ENCODE results near the gene SLC8A1. TPM values are rescaled to one million over a fixed set of nuclear protein-coding genes. Genes with fewer than 3 reads are reported as not detected.

The SLC8A1 gene
- total RNA-seq, 2 donors from 2014 or later: 0.66 to 7.8 TPM

- 70 to 74% methylated on average over 8 of the region's 8 CpGs for WGBS, 2 donors
- H3K27ac ChIP-seq: no peak overlapping the region
- intact Hi-C loops (cut with DNase I): no loop called here
These were observed 147.6 kb downstream of the SLC8A1 start for GRCh38 chr2:40304340-40304739.

GRCh38 chr2:40303746-40304145 lies 148.1 kb downstream of the SLC8A1 start:
- intact Hi-C loops (cut with DNase I): no loop called here
- H3K4me1 ChIP-seq: peaks cover 8% of the 10 kb centered on the region
- ATAC-seq (no peak), DNase-seq (no peak)
- TF ChIP-seq CTCF (IDR thresholded peaks at IDR 0.05) (no peak), POLR2A (IDR thresholded peaks at IDR 0.05) (no peak)
- H3K27me3 ChIP-seq: no peaks in the 10 kb centered on the region
- H3K27ac ChIP-seq: no peak overlapping the region
- H3K4me3 ChIP-seq: no peak overlapping the region
- H3K9me3 ChIP-seq: no peaks in the 10 kb centered on the region
- 35 to 46% methylated on average over 4 of the region's 4 CpGs for WGBS, 2 donors
- H3K36me3 ChIP-seq (replicated peaks in 1 of 2; ENCODE audit: insufficient read depth in 1 of 2, low read depth in 2 of 2): no peaks in the 10 kb centered on the region

More at GRCh38 chr2:40304340-40304739, 147.6 kb downstream of the SLC8A1 start:
- H3K27me3 ChIP-seq: no peaks in the 10 kb centered on the region
- no peak for DNase-seq
- no peak overlapping the region for H3K4me3 ChIP-seq
- no peaks in the 10 kb centered on the region for H3K36me3 ChIP-seq (replicated peaks in 1 of 2; ENCODE audit: insufficient read depth in 1 of 2, low read depth in 2 of 2)
- peaks cover 8% of the 10 kb centered on the region for H3K4me1 ChIP-seq
- ATAC-seq: no peak
- no peak for TF ChIP-seq POLR2A (IDR thresholded peaks at IDR 0.05)
- no peak for TF ChIP-seq CTCF (IDR thresholded peaks at IDR 0.05)
- no peaks in the 10 kb centered on the region for H3K9me3 ChIP-seq

GRCh38 chr2:40302751-40303325 lies 149.1 kb downstream of the SLC8A1 start:
- WGBS, 2 donors: 86 to 92% methylated on average over 2 of the region's 2 CpGs
- ATAC-seq: no peak
- Histone ChIP-seq H3K27me3 (no peaks in the 10 kb centered on the region), H3K36me3 (replicated peaks in 1 of 2; ENCODE audit: insufficient read depth in 1 of 2, low read depth in 2 of 2) (no peaks in the 10 kb centered on the region), H3K4me3 (no peak overlapping the region), H3K9me3 (no peaks in the 10 kb centered on the region), H3K27ac (no peak overlapping the region), H3K4me1 (peaks cover 8% of the 10 kb centered on the region)
- TF ChIP-seq POLR2A (IDR thresholded peaks at IDR 0.05): no peak
- intact Hi-C loops (cut with DNase I): no loop called here
- no peak for DNase-seq

- 61 to 70% methylated on average over 6 of the region's 6 CpGs for WGBS, 2 donors
These were observed 151.5 kb downstream of the SLC8A1 start for GRCh38 chr2:40300391-40300790.

GRCh38 chr2:40299781-40300180 lies 152.1 kb downstream of the SLC8A1 start:
- TF ChIP-seq POLR2A (IDR thresholded peaks at IDR 0.05) (no peak), CTCF (IDR thresholded peaks at IDR 0.05) (no peak)
- Histone ChIP-seq H3K27ac (no peak overlapping the region), H3K36me3 (replicated peaks in 1 of 2; ENCODE audit: insufficient read depth in 1 of 2, low read depth in 2 of 2) (no peaks in the 10 kb centered on the region), H3K4me3 (no peak overlapping the region), H3K9me3 (no peaks in the 10 kb centered on the region), H3K27me3 (no peaks in the 10 kb centered on the region), H3K4me1 (no peaks in the 10 kb centered on the region)
- intact Hi-C loops (cut with DNase I): no loop called here
- ATAC-seq (no peak), DNase-seq (no peak)
- WGBS, 2 donors: 67 to 75% methylated on average over 2 of the region's 2 CpGs

More at GRCh38 chr2:40300391-40300790, 151.5 kb downstream of the SLC8A1 start:
- H3K9me3 ChIP-seq: no peaks in the 10 kb centered on the region
- H3K27ac ChIP-seq: no peak overlapping the region
- no peak for ATAC-seq
- no peaks in the 10 kb centered on the region for H3K36me3 ChIP-seq (replicated peaks in 1 of 2; ENCODE audit: insufficient read depth in 1 of 2, low read depth in 2 of 2)
- no peaks in the 10 kb centered on the region for H3K27me3 ChIP-seq
- TF ChIP-seq POLR2A (IDR thresholded peaks at IDR 0.05): no peak
- TF ChIP-seq CTCF (IDR thresholded peaks at IDR 0.05): no peak
- intact Hi-C loops (cut with DNase I): no loop called here
- no peak for DNase-seq
- no peaks in the 10 kb centered on the region for H3K4me1 ChIP-seq
- no peak overlapping the region for H3K4me3 ChIP-seq
